Measurements from ENCODE around the gene MTARC2. TPM values are rescaled to one million over a fixed set of nuclear protein-coding genes. Genes with fewer than 3 reads are reported as not detected.

MTARC2 gene
- not detected for total RNA-seq

DNA sequence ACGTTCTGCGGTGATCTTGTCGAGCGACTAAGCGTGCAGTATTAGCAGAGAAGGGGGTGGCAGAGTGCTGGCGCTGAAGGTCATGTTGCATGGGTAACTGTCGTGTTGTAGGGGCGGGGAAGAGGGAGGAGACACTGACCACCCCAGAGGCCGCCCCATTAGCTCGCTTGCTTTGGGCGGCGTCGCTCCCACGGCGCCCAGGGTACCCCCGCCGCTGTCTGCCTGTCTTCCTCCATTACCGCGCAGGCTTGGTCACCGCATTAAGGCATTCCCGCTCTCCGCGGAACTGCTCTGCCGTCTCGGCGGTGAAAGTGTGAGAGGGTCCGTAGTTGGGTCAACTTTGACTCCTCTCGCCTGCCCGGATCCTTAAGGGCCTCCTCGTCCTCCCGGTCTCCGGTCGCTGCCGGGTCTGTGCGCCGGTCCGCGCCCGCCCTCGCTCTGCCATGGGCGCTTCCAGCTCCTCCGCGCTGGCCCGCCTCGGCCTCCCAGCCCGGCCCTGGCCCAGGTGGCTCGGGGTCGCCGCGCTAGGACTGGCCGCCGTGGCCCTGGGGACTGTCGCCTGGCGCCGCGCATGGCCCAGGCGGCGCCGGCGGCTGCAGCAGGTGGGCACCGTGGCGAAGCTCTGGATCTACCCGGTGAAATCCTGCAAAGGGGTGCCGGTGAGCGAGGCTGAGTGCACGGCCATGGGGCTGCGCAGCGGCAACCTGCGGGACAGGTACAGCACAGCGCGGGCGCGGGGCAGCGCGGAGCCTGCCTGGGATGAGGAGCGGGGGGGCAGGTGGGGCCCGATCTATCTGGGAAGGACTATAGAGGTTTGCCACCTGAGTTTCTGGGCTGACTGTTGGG, at the start of gene MTARC2:
Gene MTARC2, plus strand, starts transcription at position 234 of the 846 bp plus-strand sequence. Its CDS starts 210 bp downstream, at position 444.

DNA sequence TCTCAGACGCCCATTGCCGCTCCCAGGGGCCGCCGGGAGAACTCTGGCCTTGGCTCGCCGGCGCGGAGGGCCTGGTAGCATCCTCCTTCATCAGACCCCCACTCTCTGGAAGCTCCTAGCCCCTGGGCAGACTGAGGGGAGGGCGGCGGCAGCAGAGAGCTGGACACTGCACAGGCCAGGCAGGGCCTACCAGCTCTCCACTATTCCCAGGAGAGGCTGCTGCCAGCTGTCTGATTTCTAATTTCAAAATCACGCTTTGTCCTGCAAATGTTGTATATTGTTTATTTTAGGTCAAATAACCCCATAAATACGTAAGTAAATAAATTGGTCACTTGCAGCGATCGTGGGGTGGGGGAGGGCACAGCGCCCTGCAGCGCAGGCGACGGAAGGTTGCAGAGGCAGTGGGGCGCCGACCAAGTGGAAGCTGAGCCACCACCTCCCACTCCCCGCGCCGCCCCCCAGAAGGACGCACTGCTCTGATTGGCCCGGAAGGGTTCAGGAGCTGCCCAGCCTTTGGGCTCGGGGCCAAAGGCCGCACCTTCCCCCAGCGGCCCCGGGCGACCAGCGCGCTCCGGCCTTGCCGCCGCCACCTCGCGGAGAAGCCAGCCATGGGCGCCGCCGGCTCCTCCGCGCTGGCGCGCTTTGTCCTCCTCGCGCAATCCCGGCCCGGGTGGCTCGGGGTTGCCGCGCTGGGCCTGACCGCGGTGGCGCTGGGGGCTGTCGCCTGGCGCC, 38.4 kb downstream of the MTARC2 start, which contains the start of gene MTARC1:
Gene MTARC1, plus strand, starts transcription at position 577 of the 732 bp plus-strand sequence. Its CDS starts 32 bp downstream, at position 609.

Other genes starting within 250 kb of the MTARC2 start
- gene MARK1, start 220.2 kb upstream of the MTARC2 start, total RNA-seq = not detected
- 1 to 10 TPM; 1.8 TPM for gene C1orf115, start 58.0 kb upstream of the MTARC2 start, total RNA-seq
- not detected for gene MTARC1, start 38.6 kb downstream of the MTARC2 start, total RNA-seq
- gene HLX, start 131.1 kb downstream of the MTARC2 start, total RNA-seq = not detected

Data from activated naive CD4-positive, alpha-beta T cell treated with anti-CD3 and anti-CD28 coated beads, Interleukin-2, amount 10 ng/mL, durations not matched to agents 5 hours and 36 hours (primary cell).